ENCODE measurements around the gene CCL3.

- TF ChIP-seq CTCF (IDR thresholded peaks at IDR 0.05) (no peak), POLR2A (IDR thresholded peaks at IDR 0.05) (no peak), EP300 (IDR thresholded peaks at IDR 0.05) (no peak)
These were observed 4.8 kb upstream of the CCL3 start for GRCh38 chr17:36094746-36095145.

All from ovary (tissue), 3 donors.